ENCODE measurements around the gene DCC. TPM values are rescaled to one million over a fixed set of nuclear protein-coding genes. Genes with fewer than 3 reads are reported as not detected.

The DCC gene
- polyA plus RNA-seq, 2 of the 4 experiments (the other 2 are of a cell fraction) = 0.12 TPM; not detected in 1

DNA sequence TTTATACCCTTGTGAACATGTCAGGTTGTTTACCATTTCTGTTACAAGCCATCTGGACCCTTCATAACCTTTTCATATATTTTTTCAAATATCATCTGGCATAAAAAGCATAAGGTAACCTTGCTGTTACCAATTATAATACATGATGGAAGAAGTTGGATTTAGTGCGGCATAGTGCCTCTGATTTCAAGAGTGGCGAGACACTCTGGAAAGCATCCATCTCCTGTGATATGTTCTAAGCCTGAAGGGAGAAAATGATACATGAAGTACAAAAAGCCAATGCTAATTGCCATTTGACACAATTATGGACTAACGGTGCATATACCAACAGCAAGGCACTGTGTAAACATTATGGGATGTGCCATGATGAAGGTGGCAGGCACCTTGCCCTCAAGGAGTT lies 75.1 kb downstream of the DCC start:
- no peak for TF ChIP-seq JUN (IDR thresholded peaks at IDR 0.05)
- TF ChIP-seq, protein P1, sequence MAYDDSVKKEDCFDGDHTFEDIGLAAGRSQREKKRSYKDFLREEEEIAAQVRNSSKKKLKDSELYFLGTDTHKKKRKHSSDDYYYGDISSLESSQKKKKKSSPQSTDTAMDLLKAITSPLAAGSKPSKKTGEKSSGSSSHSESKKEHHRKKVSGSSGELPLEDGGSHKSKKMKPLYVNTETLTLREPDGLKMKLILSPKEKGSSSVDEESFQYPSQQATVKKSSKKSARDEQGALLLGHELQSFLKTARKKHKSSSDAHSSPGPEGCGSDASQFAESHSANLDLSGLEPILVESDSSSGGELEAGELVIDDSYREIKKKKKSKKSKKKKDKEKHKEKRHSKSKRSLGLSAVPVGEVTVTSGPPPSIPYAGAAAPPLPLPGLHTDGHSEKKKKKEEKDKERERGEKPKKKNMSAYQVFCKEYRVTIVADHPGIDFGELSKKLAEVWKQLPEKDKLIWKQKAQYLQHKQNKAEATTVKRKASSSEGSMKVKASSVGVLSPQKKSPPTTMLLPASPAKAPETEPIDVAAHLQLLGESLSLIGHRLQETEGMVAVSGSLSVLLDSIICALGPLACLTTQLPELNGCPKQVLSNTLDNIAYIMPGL (CRISPR knock-in tag; IDR thresholded peaks at IDR 0.05; ENCODE audit: borderline replicate concordance) = no peak
- TF ChIP-seq HEYL (CRISPR knock-in tag; IDR thresholded peaks at IDR 0.05) = no peak
- no peak for TF ChIP-seq HDAC2 (IDR thresholded peaks at IDR 0.05)
- TF ChIP-seq EP300 (IDR thresholded peaks at IDR 0.05) = no peak
- TF ChIP-seq EHF (CRISPR knock-in tag; IDR thresholded peaks at IDR 0.05) = no peak
- TF ChIP-seq CBX8 (IDR thresholded peaks at IDR 0.05) = no peak
- TF ChIP-seq MAZ (IDR thresholded peaks at IDR 0.05; ENCODE audit: borderline replicate concordance, low read depth, low read length) = no peak
- no peak for TF ChIP-seq ELK1 (IDR thresholded peaks at IDR 0.05; ENCODE audit: low read depth, low read length)
- TF ChIP-seq RAD21 (conservative IDR thresholded peaks at IDR 0.05 in 1 of 2, IDR thresholded peaks at IDR 0.05 in 1 of 2) = no peak
- no peak for TF ChIP-seq EHMT2 (IDR thresholded peaks at IDR 0.05; ENCODE audit: low read depth)
- no peak for TF ChIP-seq JUNB (IDR thresholded peaks at IDR 0.05)
- TF ChIP-seq ESRRA (IDR thresholded peaks at IDR 0.05; ENCODE audit: borderline replicate concordance, low read length) = no peak
- TF ChIP-seq TFCP2L1 (CRISPR knock-in tag; IDR thresholded peaks at IDR 0.05) = no peak
- TF ChIP-seq CEBPB (IDR thresholded peaks at IDR 0.05) = no peak
- TF ChIP-seq CHD4 (IDR thresholded peaks at IDR 0.05; ENCODE audit: borderline replicate concordance) = no peak
- CTCF ChIA-PET = no interaction called here
- POLR2A ChIA-PET = no interaction called here
- WGBS (ENCODE audit: missing lambda C conversion rate) = 74% methylated on average over 3 of the region's 3 CpGs
- no peak overlapping the region for H3K4me2 ChIP-seq
- FAIRE-seq = no peak
- H3K4me1 ChIP-seq = no peaks in the 10 kb centered on the region
- no peak for ATAC-seq
- DNase-seq (ENCODE audit: low read depth in 1 of 2, low spot score in 1 of 2) = no peak
- no peaks in the 10 kb centered on the region for H3K9me3 ChIP-seq
- H3K4me3 ChIP-seq = no peak overlapping the region
- H3K27ac ChIP-seq = no peak overlapping the region

DNA sequence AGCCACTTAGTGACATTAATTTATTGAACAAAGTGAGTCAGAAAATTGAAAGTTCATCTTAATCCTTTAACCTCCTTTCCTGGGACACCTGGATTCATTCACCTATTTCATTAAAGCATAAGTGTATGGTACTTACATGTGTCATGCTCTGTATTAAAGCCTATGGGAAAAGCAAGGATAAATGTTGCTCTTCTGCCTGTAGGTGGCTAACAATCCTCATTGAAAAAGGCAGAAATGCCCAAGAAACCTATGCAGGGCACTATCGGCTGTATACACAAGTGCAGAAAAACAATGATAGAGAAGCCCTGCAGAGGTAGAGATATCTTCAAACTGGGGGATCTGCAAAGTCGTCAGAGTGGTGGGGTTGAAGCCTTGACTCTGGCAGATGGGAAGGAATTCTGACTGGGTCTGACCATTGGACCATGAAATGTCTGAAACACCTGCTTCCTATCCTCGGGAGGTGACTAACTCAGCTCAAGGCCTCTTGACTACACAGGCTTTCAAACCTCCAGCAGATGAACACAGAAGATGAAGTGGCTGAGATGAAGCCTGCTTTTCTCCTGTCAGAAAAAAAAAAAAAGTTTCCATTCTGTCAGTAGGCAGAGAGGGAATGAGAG lies 83.1 kb downstream of the DCC start:
- Histone ChIP-seq H3K4me3 (no peak overlapping the region), H3K27ac (no peak overlapping the region), H3K4me1 (no peaks in the 10 kb centered on the region), H3K4me2 (no peak overlapping the region), H3K9me3 (no peaks in the 10 kb centered on the region)
- FAIRE-seq (no peak), ATAC-seq (peak; percentile 59 to 74; a peak in 3 of 6 replicates), DNase-seq (ENCODE audit: low read depth in 1 of 2, low spot score in 1 of 2) (peak in 1 of 2 experiments; percentile 19)
- ChIA-PET POLR2A (no interaction called here), CTCF (no interaction called here)
- WGBS (ENCODE audit: missing lambda C conversion rate) = 5% methylated on average over 2 of the region's 3 CpGs
- TF ChIP-seq MAFK (IDR thresholded peaks at IDR 0.05; ENCODE audit: partially characterized antibody) (no peak), SREBF2 (IDR thresholded peaks at IDR 0.05) (no peak), JUNB (IDR thresholded peaks at IDR 0.05) (no peak), RCOR1 (IDR thresholded peaks at IDR 0.05; ENCODE audit: low read depth, low read length) (no peak), CBX8 (IDR thresholded peaks at IDR 0.05) (no peak), CHD4 (IDR thresholded peaks at IDR 0.05; ENCODE audit: borderline replicate concordance) (no peak), HDAC2 (IDR thresholded peaks at IDR 0.05) (no peak), BHLHE40 (IDR thresholded peaks at IDR 0.05; ENCODE audit: low read depth, low read length) (no peak), EP300 (IDR thresholded peaks at IDR 0.05) (no peak), CEBPB (IDR thresholded peaks at IDR 0.05) (no peak), EHMT2 (IDR thresholded peaks at IDR 0.05; ENCODE audit: low read depth) (no peak), CHD2 (IDR thresholded peaks at IDR 0.05; ENCODE audit: low read length, partially characterized antibody) (no peak), HOXA7 (CRISPR knock-in tag; IDR thresholded peaks at IDR 0.05) (no peak), EHF (CRISPR knock-in tag; IDR thresholded peaks at IDR 0.05) (no peak), RAD21 (conservative IDR thresholded peaks at IDR 0.05 in 1 of 2, IDR thresholded peaks at IDR 0.05 in 1 of 2) (peak in 1 of 2 experiments; percentile 31; a peak in 2 of 5 replicates), RARB (CRISPR knock-in tag; IDR thresholded peaks at IDR 0.05) (no peak), RNF2 (IDR thresholded peaks at IDR 0.05; ENCODE audit: borderline replicate concordance, low read depth) (no peak), RFX5 (IDR thresholded peaks at IDR 0.05) (no peak), SMC3 (IDR thresholded peaks at IDR 0.05) (0 out of 3 replicates have a peak, but pooled peaks have one; percentile 23), MAZ (IDR thresholded peaks at IDR 0.05; ENCODE audit: borderline replicate concordance, low read depth, low read length) (no peak), HOXB13 (CRISPR knock-in tag; IDR thresholded peaks at IDR 0.05; ENCODE audit: low read depth) (no peak)
- TF ChIP-seq, protein P1 (CRISPR knock-in tag; IDR thresholded peaks at IDR 0.05; ENCODE audit: borderline replicate concordance) = no peak
- TF ChIP-seq, protein P2, sequence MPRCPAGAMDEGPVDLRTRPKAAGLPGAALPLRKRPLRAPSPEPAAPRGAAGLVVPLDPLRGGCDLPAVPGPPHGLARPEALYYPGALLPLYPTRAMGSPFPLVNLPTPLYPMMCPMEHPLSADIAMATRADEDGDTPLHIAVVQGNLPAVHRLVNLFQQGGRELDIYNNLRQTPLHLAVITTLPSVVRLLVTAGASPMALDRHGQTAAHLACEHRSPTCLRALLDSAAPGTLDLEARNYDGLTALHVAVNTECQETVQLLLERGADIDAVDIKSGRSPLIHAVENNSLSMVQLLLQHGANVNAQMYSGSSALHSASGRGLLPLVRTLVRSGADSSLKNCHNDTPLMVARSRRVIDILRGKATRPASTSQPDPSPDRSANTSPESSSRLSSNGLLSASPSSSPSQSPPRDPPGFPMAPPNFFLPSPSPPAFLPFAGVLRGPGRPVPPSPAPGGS (IDR thresholded peaks at IDR 0.05) = no peak
- TF ChIP-seq, protein P3, sequence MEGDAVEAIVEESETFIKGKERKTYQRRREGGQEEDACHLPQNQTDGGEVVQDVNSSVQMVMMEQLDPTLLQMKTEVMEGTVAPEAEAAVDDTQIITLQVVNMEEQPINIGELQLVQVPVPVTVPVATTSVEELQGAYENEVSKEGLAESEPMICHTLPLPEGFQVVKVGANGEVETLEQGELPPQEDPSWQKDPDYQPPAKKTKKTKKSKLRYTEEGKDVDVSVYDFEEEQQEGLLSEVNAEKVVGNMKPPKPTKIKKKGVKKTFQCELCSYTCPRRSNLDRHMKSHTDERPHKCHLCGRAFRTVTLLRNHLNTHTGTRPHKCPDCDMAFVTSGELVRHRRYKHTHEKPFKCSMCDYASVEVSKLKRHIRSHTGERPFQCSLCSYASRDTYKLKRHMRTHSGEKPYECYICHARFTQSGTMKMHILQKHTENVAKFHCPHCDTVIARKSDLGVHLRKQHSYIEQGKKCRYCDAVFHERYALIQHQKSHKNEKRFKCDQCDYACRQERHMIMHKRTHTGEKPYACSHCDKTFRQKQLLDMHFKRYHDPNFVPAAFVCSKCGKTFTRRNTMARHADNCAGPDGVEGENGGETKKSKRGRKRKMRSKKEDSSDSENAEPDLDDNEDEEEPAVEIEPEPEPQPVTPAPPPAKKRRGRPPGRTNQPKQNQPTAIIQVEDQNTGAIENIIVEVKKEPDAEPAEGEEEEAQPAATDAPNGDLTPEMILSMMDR (IDR thresholded peaks at IDR 0.05) = peak; percentile 20; the same call in 2 of the 3 replicates

Measured in A549 (cell line).